NB4 (cell line): Measurements from ENCODE around the gene KIF11.

ENCODE experiments used
- CTCF ChIP-seq: IDR thresholded peaks from one replicate; pipeline ENCODE4 v1.5.1; 2012; ENCODE audit warnings: low read depth, low read length
- MYC ChIP-seq: IDR thresholded peaks from 2 replicates; pipeline ENCODE4 v1.6.1; 2011; ENCODE audit warnings: low read depth, low read length
- POLR2A ChIP-seq: IDR thresholded peaks from 2 replicates; pipeline ENCODE4 v1.6.1; 2011; ENCODE audit warnings: mild to moderate bottlenecking; ENCODE audit not compliant: insufficient read length; ENCODE audit errors: extremely low read depth
- TF ChIP-seq, protein P1 (sequence below): IDR thresholded peaks from 2 replicates; pipeline ENCODE4 v1.6.1; 2011; ENCODE audit warnings: low read depth, low read length

- TF ChIP-seq CTCF (peak; percentile 29), POLR2A (no peak), MYC (no peak)
- TF ChIP-seq, protein P1, sequence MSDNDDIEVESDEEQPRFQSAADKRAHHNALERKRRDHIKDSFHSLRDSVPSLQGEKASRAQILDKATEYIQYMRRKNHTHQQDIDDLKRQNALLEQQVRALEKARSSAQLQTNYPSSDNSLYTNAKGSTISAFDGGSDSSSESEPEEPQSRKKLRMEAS = no peak
Observed at GRCh38 chr10:92552310-92552709, 40.6 kb upstream of the KIF11 start.
